SKM-1 treated with dmso at 0.1 percent for 144 hours (cell line): ENCODE measurements around the gene PDLIM1.
A peak's percentile ranks its signal among the peaks of the same experiment; 100 is the strongest.

ENCODE experiments used
- DNase-seq: peaks from one replicate; lab custom pipeline; 2025; ENCODE audit not compliant: unreplicated experiment; lab: John Stamatoyannopoulos, UW

Gene PDLIM1

GRCh38 chr10:95265572-95265971 is 25.2 kb downstream of the PDLIM1 start:
- no peak for DNase-seq

- no peak for DNase-seq
These were observed 26.4 kb downstream of the PDLIM1 start for GRCh38 chr10:95264227-95265051.

GRCh38 chr10:95263864-95264226 is 27.0 kb downstream of the PDLIM1 start:
- no peak for DNase-seq

- DNase-seq = no peak
These were observed 27.9 kb downstream of the PDLIM1 start for GRCh38 chr10:95262763-95263518.

GRCh38 chr10:95261926-95262325 is 28.9 kb downstream of the PDLIM1 start:
- DNase-seq = no peak

GRCh38 chr10:95260909-95261552 is 29.8 kb downstream of the PDLIM1 start:
- no peak for DNase-seq

- DNase-seq = no peak
These were observed 30.4 kb downstream of the PDLIM1 start for GRCh38 chr10:95260397-95260881.

GRCh38 chr10:95257849-95258248 is 33.0 kb downstream of the PDLIM1 start:
- DNase-seq = no peak

- DNase-seq = no peak
These were observed 34.5 kb downstream of the PDLIM1 start for GRCh38 chr10:95256268-95256667.

GRCh38 chr10:95254629-95255028 is 36.2 kb downstream of the PDLIM1 start:
- DNase-seq = no peak

GRCh38 chr10:95253686-95254085 is 37.1 kb downstream of the PDLIM1 start:
- no peak for DNase-seq

- DNase-seq = no peak
These were observed 37.8 kb downstream of the PDLIM1 start for GRCh38 chr10:95253007-95253406.

GRCh38 chr10:95250856-95251255 is 39.9 kb downstream of the PDLIM1 start:
- no peak for DNase-seq

- DNase-seq = no peak
These were observed 41.3 kb downstream of the PDLIM1 start for GRCh38 chr10:95249467-95249866.

- DNase-seq = no peak
These were observed 41.8 kb downstream of the PDLIM1 start for GRCh38 chr10:95248989-95249388.

- DNase-seq = no peak
These were observed 42.8 kb downstream of the PDLIM1 start for GRCh38 chr10:95247881-95248583.

- DNase-seq = no peak
These were observed 43.5 kb downstream of the PDLIM1 start for GRCh38 chr10:95247200-95247880.

GRCh38 chr10:95246582-95247051 is 44.2 kb downstream of the PDLIM1 start:
- peak; percentile 44 for DNase-seq

GRCh38 chr10:95245425-95246055 is 45.3 kb downstream of the PDLIM1 start:
- no peak for DNase-seq

- DNase-seq = no peak
These were observed 46.7 kb downstream of the PDLIM1 start for GRCh38 chr10:95244152-95244551.
